Loucy (cell line): ENCODE measurements around the gene ZNF669.
"Not testable (repeated sequence)": the region's sequence is repeated elsewhere in the genome, so short reads cannot be mapped to it uniquely, and the experiment has no call there.

Experiments
- CTCF ChIP-seq: fragments of 200-600 bp; sonication (generic); conservative IDR thresholded peaks from 2 replicates; pipeline ENCODE4 v1.5.1; 2014; ENCODE audit warnings: mild to moderate bottlenecking, antibody characterized with exemption, low read length
- EZH2phosphoT487 ChIP-seq: fragments of 200-600 bp; IDR thresholded peaks from 2 replicates; pipeline ENCODE4 v1.6.1; 2018; ENCODE audit warnings: antibody characterized with exemption, mild to moderate bottlenecking, moderate library complexity, borderline replicate concordance

DNA sequence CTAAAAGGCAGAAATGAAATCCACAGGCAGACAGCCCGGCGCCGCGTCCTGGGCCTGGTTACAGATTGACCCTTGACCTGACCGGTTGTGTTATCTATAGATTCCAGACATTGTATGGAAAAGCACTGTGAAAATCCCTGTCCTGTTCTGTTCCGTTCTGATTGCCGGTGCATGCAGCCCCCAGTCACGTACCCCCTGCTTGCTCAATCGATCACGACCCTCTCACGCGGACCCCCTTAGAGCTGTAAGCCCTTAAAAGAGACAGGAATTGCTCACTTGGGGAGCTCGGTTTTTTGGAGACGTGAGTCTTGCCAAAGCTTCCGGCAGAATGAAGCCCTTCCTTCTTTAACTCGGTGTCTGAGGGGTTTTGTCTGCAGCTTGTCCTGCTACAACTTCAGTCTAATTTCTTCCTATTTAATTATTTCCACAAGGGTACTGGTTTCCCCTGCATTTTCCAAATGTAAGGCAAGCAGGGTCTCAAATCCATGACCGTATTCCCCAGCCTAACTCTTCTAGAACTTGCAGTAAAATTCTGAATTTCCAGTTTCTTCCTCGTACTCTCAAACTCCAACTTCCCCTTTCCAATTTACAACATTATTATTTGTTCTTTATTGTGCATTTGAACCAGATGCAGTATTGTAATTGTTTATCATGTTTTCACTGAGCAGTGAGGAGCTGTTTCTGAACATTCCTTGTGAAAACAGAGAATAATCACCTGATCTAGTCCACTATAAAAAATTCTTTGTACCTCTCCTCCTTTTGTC, 23.5 kb upstream of the ZNF669 start:
- not testable (repeated sequence) for TF ChIP-seq CTCF, EZH2phosphoT487
